ENCODE data around the gene FOSL1. TPM values are rescaled to one million over a fixed set of nuclear protein-coding genes. Genes with fewer than 3 reads are reported as not detected.

Gene FOSL1
- total RNA-seq, 1 experiment from 2014 or later = not detected

- DNase-seq = peak; percentile 78
- no peak overlapping the region for H2AFZ ChIP-seq (ENCODE audit: low read length)
Measured at GRCh38 chr11:65867284-65868071, 32.7 kb downstream of the FOSL1 start.

GRCh38 chr11:65866509-65867283 lies 33.5 kb downstream of the FOSL1 start:
- Histone ChIP-seq H3K4me2 (ENCODE audit: low read depth, low read length, poor library complexity, severe bottlenecking) (no peak overlapping the region), H4K20me1 (ENCODE audit: insufficient read depth, low read depth, low read length) (peaks cover 19% of the 10 kb centered on the region), H3K79me2 (ENCODE audit: low read length) (peaks cover 7% of the 10 kb centered on the region), H3K9ac (ENCODE audit: low read length) (no peak overlapping the region), H2AFZ (ENCODE audit: low read length) (no peak overlapping the region), H3K27me3 (ENCODE audit: low read length) (no peaks in the 10 kb centered on the region), H3K9me3 (ENCODE audit: low read length) (no peaks in the 10 kb centered on the region), H3K36me3 (ENCODE audit: insufficient read depth, low read length) (peaks cover 16% of the 10 kb centered on the region), H3K4me1 (ENCODE audit: low read length) (peaks cover 14% of the 10 kb centered on the region), H3K27ac (ENCODE audit: low read length) (no peak overlapping the region), H3K4me3 (ENCODE audit: low read length) (no peak overlapping the region), H3K9me2 (replicated peaks; ENCODE audit: insufficient read depth, low read length) (no peaks in the 10 kb centered on the region)
- DNase-seq = no peak

More at GRCh38 chr11:65867284-65868071, 32.7 kb downstream of the FOSL1 start:
- Histone ChIP-seq H3K4me1 (ENCODE audit: low read length) (peaks cover 9% of the 10 kb centered on the region), H3K27me3 (ENCODE audit: low read length) (no peaks in the 10 kb centered on the region), H3K9ac (ENCODE audit: low read length) (no peak overlapping the region), H4K20me1 (ENCODE audit: insufficient read depth, low read depth, low read length) (peaks cover 19% of the 10 kb centered on the region), H3K27ac (ENCODE audit: low read length) (no peak overlapping the region), H3K9me3 (ENCODE audit: low read length) (no peaks in the 10 kb centered on the region), H3K79me2 (ENCODE audit: low read length) (no peaks in the 10 kb centered on the region; the same call in 1 of the 2 replicates), H3K9me2 (replicated peaks; ENCODE audit: insufficient read depth, low read length) (no peaks in the 10 kb centered on the region), H3K4me3 (ENCODE audit: low read length) (no peak overlapping the region), H3K36me3 (ENCODE audit: insufficient read depth, low read length) (peaks cover 8% of the 10 kb centered on the region), H3K4me2 (ENCODE audit: low read depth, low read length, poor library complexity, severe bottlenecking) (no peak overlapping the region)

GRCh38 chr11:65865550-65866172 lies 34.5 kb downstream of the FOSL1 start:
- no peaks in the 10 kb centered on the region for H3K27me3 ChIP-seq (ENCODE audit: low read length)
- no peak overlapping the region for H3K27ac ChIP-seq (ENCODE audit: low read length)
- H2AFZ ChIP-seq (ENCODE audit: low read length) = no peak overlapping the region
- peaks cover 17% of the 10 kb centered on the region for H3K36me3 ChIP-seq (ENCODE audit: insufficient read depth, low read length)
- H3K4me1 ChIP-seq (ENCODE audit: low read length) = peaks cover 19% of the 10 kb centered on the region
- H4K20me1 ChIP-seq (ENCODE audit: insufficient read depth, low read depth, low read length) = peaks cover 19% of the 10 kb centered on the region
- no peak overlapping the region for H3K4me3 ChIP-seq (ENCODE audit: low read length)
- DNase-seq = no peak
- no peak overlapping the region for H3K4me2 ChIP-seq (ENCODE audit: low read depth, low read length, poor library complexity, severe bottlenecking)
- no peak overlapping the region for H3K9ac ChIP-seq (ENCODE audit: low read length)
- H3K9me3 ChIP-seq (ENCODE audit: low read length) = no peaks in the 10 kb centered on the region
- H3K79me2 ChIP-seq (ENCODE audit: low read length) = peaks cover 18% of the 10 kb centered on the region
- H3K9me2 ChIP-seq (replicated peaks; ENCODE audit: insufficient read depth, low read length) = no peaks in the 10 kb centered on the region

- no peak for DNase-seq
- H2AFZ ChIP-seq (ENCODE audit: low read length) = no peak overlapping the region
- H3K27me3 ChIP-seq (ENCODE audit: low read length) = no peaks in the 10 kb centered on the region
- H3K9me2 ChIP-seq (replicated peaks; ENCODE audit: insufficient read depth, low read length) = no peaks in the 10 kb centered on the region
- H3K79me2 ChIP-seq (ENCODE audit: low read length) = peaks cover 18% of the 10 kb centered on the region
- H3K4me2 ChIP-seq (ENCODE audit: low read depth, low read length, poor library complexity, severe bottlenecking) = no peak overlapping the region
- H3K9ac ChIP-seq (ENCODE audit: low read length) = no peak overlapping the region
- H4K20me1 ChIP-seq (ENCODE audit: insufficient read depth, low read depth, low read length) = peaks cover 19% of the 10 kb centered on the region
- peaks cover 17% of the 10 kb centered on the region for H3K36me3 ChIP-seq (ENCODE audit: insufficient read depth, low read length)
- peaks cover 22% of the 10 kb centered on the region for H3K4me1 ChIP-seq (ENCODE audit: low read length)
- H3K9me3 ChIP-seq (ENCODE audit: low read length) = no peaks in the 10 kb centered on the region
- no peak overlapping the region for H3K27ac ChIP-seq (ENCODE audit: low read length)
- no peak overlapping the region for H3K4me3 ChIP-seq (ENCODE audit: low read length)
Measured at GRCh38 chr11:65864706-65865471, 35.3 kb downstream of the FOSL1 start.

GRCh38 chr11:65863889-65864705 lies 36.1 kb downstream of the FOSL1 start:
- Histone ChIP-seq H3K9ac (ENCODE audit: low read length) (no peak overlapping the region), H3K4me1 (ENCODE audit: low read length) (peaks cover 21% of the 10 kb centered on the region)

GRCh38 chr11:65862941-65863888 lies 37.0 kb downstream of the FOSL1 start:
- no peaks in the 10 kb centered on the region for H3K9me2 ChIP-seq (replicated peaks; ENCODE audit: insufficient read depth, low read length)

More at GRCh38 chr11:65863889-65864705, 36.1 kb downstream of the FOSL1 start:
- Histone ChIP-seq H3K9me3 (ENCODE audit: low read length) (no peaks in the 10 kb centered on the region), H3K4me3 (ENCODE audit: low read length) (no peak overlapping the region), H3K36me3 (ENCODE audit: insufficient read depth, low read length) (peaks cover 17% of the 10 kb centered on the region), H3K79me2 (ENCODE audit: low read length) (peaks cover 18% of the 10 kb centered on the region), H3K9me2 (replicated peaks; ENCODE audit: insufficient read depth, low read length) (no peaks in the 10 kb centered on the region), H3K4me2 (ENCODE audit: low read depth, low read length, poor library complexity, severe bottlenecking) (no peak overlapping the region), H3K27me3 (ENCODE audit: low read length) (no peaks in the 10 kb centered on the region), H4K20me1 (ENCODE audit: insufficient read depth, low read depth, low read length) (peaks cover 19% of the 10 kb centered on the region), H2AFZ (ENCODE audit: low read length) (no peak overlapping the region), H3K27ac (ENCODE audit: low read length) (no peak overlapping the region)
- no peak for DNase-seq

More at GRCh38 chr11:65862941-65863888, 37.0 kb downstream of the FOSL1 start:
- Histone ChIP-seq H2AFZ (ENCODE audit: low read length) (no peak overlapping the region), H3K36me3 (ENCODE audit: insufficient read depth, low read length) (peaks cover 17% of the 10 kb centered on the region), H3K27me3 (ENCODE audit: low read length) (no peaks in the 10 kb centered on the region), H3K9ac (ENCODE audit: low read length) (no peak overlapping the region), H3K4me3 (ENCODE audit: low read length) (no peak overlapping the region), H3K9me3 (ENCODE audit: low read length) (no peaks in the 10 kb centered on the region), H3K4me2 (ENCODE audit: low read depth, low read length, poor library complexity, severe bottlenecking) (no peak overlapping the region), H3K27ac (ENCODE audit: low read length) (no peak overlapping the region), H3K79me2 (ENCODE audit: low read length) (peaks cover 18% of the 10 kb centered on the region), H4K20me1 (ENCODE audit: insufficient read depth, low read depth, low read length) (peaks cover 14% of the 10 kb centered on the region), H3K4me1 (ENCODE audit: low read length) (peaks cover 29% of the 10 kb centered on the region)
- DNase-seq = no peak
